ENCODE data around the gene GPR157. TPM values are rescaled to one million over a fixed set of nuclear protein-coding genes. Genes with fewer than 3 reads are reported as not detected.

The GPR157 gene
- total RNA-seq, 1 donor from 2014 or later, result 5.4 TPM

- H3K79me2 ChIP-seq (ENCODE audit: insufficient read depth, low read length), result peaks cover 58% of the 10 kb centered on the region
- no peaks in the 10 kb centered on the region for H3K9me3 Mint-ChIP-seq (ENCODE audit: unreplicated experiment)
- peaks cover 45% of the 10 kb centered on the region for H3K36me3 Mint-ChIP-seq (ENCODE audit: low read depth, unreplicated experiment)
- H3K9me3 ChIP-seq (ENCODE audit: insufficient read depth, low read depth, low read length), result no peaks in the 10 kb centered on the region
- no peak overlapping the region for H3K27ac Mint-ChIP-seq (ENCODE audit: unreplicated experiment)
- H3K27me3 Mint-ChIP-seq (ENCODE audit: low read depth, unreplicated experiment), result no peaks in the 10 kb centered on the region
- no peak overlapping the region for H3K4me2 ChIP-seq (ENCODE audit: low read length)
- H3K4me3 Mint-ChIP-seq (ENCODE audit: unreplicated experiment), result peak overlapping the region; percentile 27
- FAIRE-seq, result no peak
- no peak overlapping the region for H2AFZ ChIP-seq (ENCODE audit: low read depth, low read length)
- peaks cover 29% of the 10 kb centered on the region for H3K4me1 ChIP-seq (ENCODE audit: insufficient read depth, low read length)
- peaks cover 29% of the 10 kb centered on the region for H3K4me1 Mint-ChIP-seq (ENCODE audit: low read depth, unreplicated experiment)
- DNase-seq (ENCODE audit: low read depth), result no peak
- H3K27me3 ChIP-seq (ENCODE audit: insufficient read depth, low read length), result no peaks in the 10 kb centered on the region
- no peak overlapping the region for H3K27ac ChIP-seq (ENCODE audit: low read depth, low read length)
- peaks cover 33% of the 10 kb centered on the region for H3K36me3 ChIP-seq (ENCODE audit: insufficient read depth, low read length)
- no peak overlapping the region for H3K4me3 ChIP-seq (ENCODE audit: insufficient read depth, low read depth, low read length)
- TF ChIP-seq EZH2 (IDR thresholded peaks at IDR 0.05; ENCODE audit: insufficient read depth, low read length) (no peak), CTCF (IDR thresholded peaks at IDR 0.05; ENCODE audit: insufficient read depth, low read depth, low read length) (no peak)
- peaks cover 96% of the 10 kb centered on the region for H4K20me1 ChIP-seq (ENCODE audit: insufficient read depth, low read length)
- no peak overlapping the region for H3K9ac ChIP-seq (ENCODE audit: low read length)
Measured at GRCh38 chr1:9149837-9150581, 21.1 kb upstream of the GPR157 start.

GRCh38 chr1:9149151-9149550 lies 20.2 kb upstream of the GPR157 start:
- Histone ChIP-seq H3K79me2 (ENCODE audit: insufficient read depth, low read length) (peaks cover 49% of the 10 kb centered on the region), H4K20me1 (ENCODE audit: insufficient read depth, low read length) (peaks cover 92% of the 10 kb centered on the region), H3K27me3 (ENCODE audit: insufficient read depth, low read length) (no peaks in the 10 kb centered on the region), H3K4me3 (ENCODE audit: insufficient read depth, low read depth, low read length) (no peak overlapping the region), H3K27ac (ENCODE audit: low read depth, low read length) (no peak overlapping the region), H3K4me1 (ENCODE audit: insufficient read depth, low read length) (peaks cover 30% of the 10 kb centered on the region), H3K9ac (ENCODE audit: low read length) (no peak overlapping the region), H3K36me3 (ENCODE audit: insufficient read depth, low read length) (peaks cover 33% of the 10 kb centered on the region), H2AFZ (ENCODE audit: low read depth, low read length) (no peak overlapping the region), H3K4me2 (ENCODE audit: low read length) (no peak overlapping the region), H3K9me3 (ENCODE audit: insufficient read depth, low read depth, low read length) (no peaks in the 10 kb centered on the region)
- peaks cover 31% of the 10 kb centered on the region for H3K4me1 Mint-ChIP-seq (ENCODE audit: low read depth, unreplicated experiment)
- no peak for FAIRE-seq
- no peak overlapping the region for H3K27ac Mint-ChIP-seq (ENCODE audit: unreplicated experiment)
- no peak for DNase-seq (ENCODE audit: low read depth)
- TF ChIP-seq CTCF (IDR thresholded peaks at IDR 0.05; ENCODE audit: insufficient read depth, low read depth, low read length) (no peak), EZH2 (IDR thresholded peaks at IDR 0.05; ENCODE audit: insufficient read depth, low read length) (no peak)
- no peaks in the 10 kb centered on the region for H3K9me3 Mint-ChIP-seq (ENCODE audit: unreplicated experiment)
- no peak overlapping the region for H3K4me3 Mint-ChIP-seq (ENCODE audit: unreplicated experiment)
- no peaks in the 10 kb centered on the region for H3K27me3 Mint-ChIP-seq (ENCODE audit: low read depth, unreplicated experiment)
- peaks cover 39% of the 10 kb centered on the region for H3K36me3 Mint-ChIP-seq (ENCODE audit: low read depth, unreplicated experiment)

- H3K27me3 ChIP-seq (ENCODE audit: insufficient read depth, low read length), result no peaks in the 10 kb centered on the region
- no peak overlapping the region for H3K9ac ChIP-seq (ENCODE audit: low read length)
- Mint-ChIP-seq H3K9me3 (ENCODE audit: unreplicated experiment) (no peaks in the 10 kb centered on the region), H3K4me1 (ENCODE audit: low read depth, unreplicated experiment) (peaks cover 24% of the 10 kb centered on the region), H3K4me3 (ENCODE audit: unreplicated experiment) (no peak overlapping the region), H3K36me3 (ENCODE audit: low read depth, unreplicated experiment) (peaks cover 31% of the 10 kb centered on the region), H3K27me3 (ENCODE audit: low read depth, unreplicated experiment) (no peaks in the 10 kb centered on the region), H3K27ac (ENCODE audit: unreplicated experiment) (peak overlapping the region; percentile 83)
- H4K20me1 ChIP-seq (ENCODE audit: insufficient read depth, low read length), result peaks cover 80% of the 10 kb centered on the region
- H3K79me2 ChIP-seq (ENCODE audit: insufficient read depth, low read length), result peaks cover 23% of the 10 kb centered on the region
- H3K4me1 ChIP-seq (ENCODE audit: insufficient read depth, low read length), result peaks cover 33% of the 10 kb centered on the region
- H3K4me3 ChIP-seq (ENCODE audit: insufficient read depth, low read depth, low read length), result no peak overlapping the region
- H3K4me2 ChIP-seq (ENCODE audit: low read length), result no peak overlapping the region
- TF ChIP-seq EZH2 (IDR thresholded peaks at IDR 0.05; ENCODE audit: insufficient read depth, low read length) (no peak), CTCF (IDR thresholded peaks at IDR 0.05; ENCODE audit: insufficient read depth, low read depth, low read length) (no peak)
- peaks cover 15% of the 10 kb centered on the region for H3K36me3 ChIP-seq (ENCODE audit: insufficient read depth, low read length)
- DNase-seq (ENCODE audit: low read depth) (no peak), FAIRE-seq (no peak)
- no peak overlapping the region for H3K27ac ChIP-seq (ENCODE audit: low read depth, low read length)
- no peak overlapping the region for H2AFZ ChIP-seq (ENCODE audit: low read depth, low read length)
- no peaks in the 10 kb centered on the region for H3K9me3 ChIP-seq (ENCODE audit: insufficient read depth, low read depth, low read length)
Measured at GRCh38 chr1:9146156-9146555, 17.3 kb upstream of the GPR157 start.
